HG02588 (cell line): ENCODE measurements around the gene CKAP5.

Source experiments
- ATAC-seq: cut with Tn5 transposase; IDR thresholded peaks from one replicate; pipeline ENCODE4 v1.9.1; 2021; ENCODE audit warnings: mild to moderate bottlenecking, moderate library complexity; ENCODE audit not compliant: unreplicated experiment

Gene CKAP5

DNA sequence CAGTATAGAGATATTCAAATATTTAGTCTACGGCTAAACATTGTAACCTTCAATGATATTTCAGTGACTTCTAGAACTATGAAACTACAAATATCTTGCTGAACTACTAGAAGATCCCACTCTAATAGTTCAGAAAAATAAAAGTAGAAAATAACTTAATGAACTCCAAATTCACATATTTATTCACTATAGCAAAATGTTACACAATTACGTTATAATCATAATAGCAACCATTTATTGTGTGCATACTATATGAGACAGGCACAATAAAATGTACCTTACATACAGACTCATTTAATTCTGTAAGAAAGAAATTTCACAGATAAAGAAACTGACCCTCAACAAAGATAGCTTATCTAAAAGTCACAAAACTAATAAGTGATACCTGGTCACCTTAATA lies 69.2 kb downstream of the CKAP5 start:
- ATAC-seq = no peak

DNA sequence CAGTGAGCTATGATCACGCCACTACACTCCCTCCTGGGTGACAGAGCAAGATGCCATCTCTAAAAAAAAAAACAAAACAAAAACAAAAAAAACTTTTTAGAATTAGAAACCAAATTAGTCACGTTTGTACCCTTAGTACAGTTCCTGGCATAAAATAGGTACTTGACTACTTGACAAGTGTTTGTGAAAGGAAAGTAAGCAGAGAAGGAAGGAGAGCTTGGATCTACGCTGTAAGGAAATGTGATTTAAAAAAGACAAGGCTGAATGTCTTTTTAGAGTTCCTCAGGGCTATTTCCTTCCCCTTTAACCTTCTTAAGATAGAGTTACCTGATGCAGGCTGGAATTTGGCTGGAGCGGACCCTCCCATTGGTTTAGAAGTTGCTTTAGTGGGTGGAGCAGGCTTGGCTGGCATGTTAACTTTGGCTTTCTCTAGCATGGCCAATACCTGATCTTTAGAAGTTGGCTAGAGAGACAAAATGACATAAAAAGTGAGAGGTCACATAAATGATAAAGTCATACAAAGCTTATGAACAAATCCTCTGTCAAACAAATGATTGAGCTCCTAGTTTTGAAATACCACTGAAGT lies 76.4 kb downstream of the CKAP5 start:
- no peak for ATAC-seq

DNA sequence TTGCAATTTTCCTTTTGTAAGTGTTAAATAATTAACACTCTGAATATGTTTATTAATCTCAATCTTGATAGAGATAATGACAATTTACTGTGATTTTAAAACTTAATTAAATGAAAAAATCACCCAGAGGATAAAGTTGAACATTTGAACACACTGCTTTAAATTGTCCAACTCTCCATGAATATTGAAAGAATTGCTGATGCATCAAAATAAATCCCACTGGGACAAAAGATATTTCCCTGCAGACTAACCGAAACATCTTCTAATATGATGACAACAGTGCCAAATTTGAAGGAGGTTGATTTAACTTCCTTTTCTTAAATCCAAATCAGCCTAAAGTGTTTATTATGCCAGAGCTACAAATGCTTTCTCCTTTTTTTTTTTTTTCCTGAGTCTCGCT lies 79.4 kb downstream of the CKAP5 start:
- ATAC-seq = no peak

DNA sequence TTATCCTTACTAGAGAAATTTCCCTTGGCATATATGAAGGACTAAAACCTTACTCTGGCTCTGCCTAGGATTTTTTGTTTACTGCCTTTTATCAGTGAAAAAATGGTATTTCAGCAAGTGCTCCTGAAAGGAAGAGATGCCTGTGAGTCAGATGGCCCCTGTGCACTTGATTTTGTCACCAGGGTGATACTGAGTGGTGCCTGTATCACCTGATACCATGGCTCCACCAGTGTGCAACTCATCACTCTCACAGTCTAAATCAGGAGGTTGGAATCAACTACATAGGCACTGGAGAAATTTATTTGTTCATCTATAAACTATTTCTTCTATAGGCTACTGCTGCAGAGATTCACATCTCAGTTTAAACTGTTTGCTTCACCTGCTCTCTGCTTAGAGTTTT lies 83.8 kb downstream of the CKAP5 start:
- no peak for ATAC-seq

DNA sequence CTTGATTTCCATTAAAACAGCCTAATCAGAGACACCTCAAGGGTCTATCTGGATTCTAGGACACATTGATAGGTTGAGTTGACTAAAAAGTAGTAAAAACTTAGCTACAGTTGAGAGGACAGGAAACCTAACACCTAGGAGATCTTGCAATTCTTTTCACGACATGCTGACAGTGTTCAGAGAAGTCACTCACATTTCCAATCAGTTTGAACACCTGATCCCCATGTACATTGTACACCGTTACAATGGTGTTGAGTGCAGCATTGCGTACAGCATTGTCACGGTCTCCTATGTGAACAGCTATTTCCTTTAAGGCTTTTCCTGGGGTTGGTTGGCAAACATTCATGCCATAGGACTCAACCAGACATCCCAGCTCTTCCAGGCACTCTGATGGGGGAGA lies 84.3 kb downstream of the CKAP5 start:
- ATAC-seq = no peak

DNA sequence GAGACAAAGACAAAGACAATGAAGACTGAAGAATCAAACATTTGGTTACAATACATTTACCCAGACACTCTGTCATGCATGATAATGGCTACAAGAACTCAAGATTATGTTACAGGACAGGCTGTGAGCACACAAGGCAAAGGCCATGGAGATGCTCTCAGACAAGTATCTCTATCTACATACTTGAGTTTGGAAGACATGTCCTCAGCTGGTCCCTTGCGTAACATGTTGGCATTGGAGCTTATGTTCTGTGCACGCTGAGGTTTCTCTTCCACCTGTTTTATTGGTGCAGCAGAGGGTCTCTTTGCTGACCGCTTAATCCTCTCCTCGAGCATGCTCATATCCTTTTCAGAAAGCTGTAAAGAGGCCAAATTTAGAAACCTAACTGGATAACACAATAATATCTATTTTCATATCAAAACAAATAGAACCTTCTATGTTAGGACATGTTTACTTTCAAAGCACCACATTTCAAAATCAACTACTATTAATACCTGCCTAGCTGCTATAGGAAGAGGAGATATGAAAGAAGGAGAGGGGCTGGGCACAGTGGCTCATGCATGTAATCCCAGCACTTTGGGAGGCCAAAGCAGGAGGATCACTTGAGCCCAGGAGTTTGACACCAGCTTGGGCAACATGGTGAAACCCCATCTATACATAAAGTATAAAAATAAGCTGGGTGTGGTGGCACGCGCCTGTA lies 85.5 kb downstream of the CKAP5 start:
- no peak for ATAC-seq

DNA sequence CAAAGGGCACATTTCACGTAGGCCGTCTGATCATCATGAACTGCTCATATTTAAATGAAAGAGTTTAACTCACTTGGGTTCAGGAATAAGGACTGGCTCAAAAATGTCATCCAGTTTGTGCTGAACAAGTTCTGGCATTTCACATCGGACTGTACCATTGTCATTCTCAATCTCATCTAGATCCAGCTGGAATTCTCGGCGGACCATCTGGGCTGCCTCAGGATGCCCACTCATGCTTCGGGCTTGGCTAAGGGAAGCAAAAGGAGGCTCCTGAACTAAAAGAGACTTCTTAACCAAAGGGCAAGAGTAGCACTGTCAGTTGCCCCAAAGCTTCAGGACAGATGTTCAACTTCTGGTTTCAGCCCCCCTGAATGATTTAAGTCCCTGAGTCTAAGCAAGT lies 86.9 kb downstream of the CKAP5 start:
- no peak for ATAC-seq

DNA sequence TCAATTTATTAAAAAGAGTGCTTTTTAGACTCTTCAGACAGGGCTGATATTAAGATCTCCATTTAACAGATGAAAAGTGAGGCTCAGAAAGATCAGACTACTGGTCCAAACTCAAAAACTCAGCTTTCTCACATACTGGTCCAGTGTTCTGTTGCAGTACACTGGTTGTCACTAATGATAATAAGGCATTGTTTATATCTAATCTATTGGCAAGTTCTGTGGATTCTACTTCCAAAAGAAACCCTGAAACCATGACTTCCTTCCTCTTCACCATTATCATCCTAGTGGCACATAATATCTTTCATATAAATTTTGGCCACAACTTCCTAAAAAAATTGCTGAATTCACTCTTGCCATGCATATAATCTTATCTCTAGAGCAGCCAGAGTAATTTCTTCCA lies 90.1 kb downstream of the CKAP5 start:
- ATAC-seq = no peak

DNA sequence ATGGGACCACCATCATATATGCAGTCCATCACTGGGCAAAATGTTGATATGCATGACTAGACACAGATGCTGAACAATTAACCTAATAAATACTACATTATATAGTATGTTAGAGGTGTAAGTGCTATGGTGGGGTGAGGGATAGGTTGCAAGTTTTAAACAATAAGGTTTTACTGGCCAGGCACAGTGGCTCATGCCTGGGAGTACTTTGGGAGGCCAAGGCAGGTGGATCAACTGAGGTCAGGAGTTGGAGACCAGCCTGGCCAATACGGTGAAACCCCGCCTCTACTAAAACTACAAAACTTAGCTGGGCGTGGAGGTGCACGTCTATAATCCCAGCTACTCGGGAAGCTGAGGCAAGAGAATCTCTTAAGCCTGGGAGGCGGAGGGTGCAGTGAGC lies 98.9 kb downstream of the CKAP5 start:
- no peak for ATAC-seq

DNA sequence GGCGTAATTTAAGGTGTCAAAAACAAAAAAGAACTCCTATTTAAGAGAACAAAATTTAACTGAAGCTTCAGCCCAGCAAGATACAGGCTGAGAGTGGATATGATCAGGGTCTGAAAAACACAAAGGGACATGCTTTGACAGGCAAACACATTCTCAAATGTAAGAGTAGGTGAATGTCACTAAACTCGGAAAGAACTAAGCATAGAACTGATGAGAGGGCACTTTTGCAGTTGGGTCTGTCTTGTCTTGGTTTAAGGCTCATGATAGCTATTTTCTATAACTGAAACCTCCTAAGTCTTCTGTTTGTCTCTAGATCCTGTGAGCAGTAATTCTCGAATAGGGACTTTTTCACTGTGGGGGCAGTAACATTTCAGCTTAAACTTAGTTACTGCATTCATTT lies 100.1 kb downstream of the CKAP5 start:
- ATAC-seq = no peak

DNA sequence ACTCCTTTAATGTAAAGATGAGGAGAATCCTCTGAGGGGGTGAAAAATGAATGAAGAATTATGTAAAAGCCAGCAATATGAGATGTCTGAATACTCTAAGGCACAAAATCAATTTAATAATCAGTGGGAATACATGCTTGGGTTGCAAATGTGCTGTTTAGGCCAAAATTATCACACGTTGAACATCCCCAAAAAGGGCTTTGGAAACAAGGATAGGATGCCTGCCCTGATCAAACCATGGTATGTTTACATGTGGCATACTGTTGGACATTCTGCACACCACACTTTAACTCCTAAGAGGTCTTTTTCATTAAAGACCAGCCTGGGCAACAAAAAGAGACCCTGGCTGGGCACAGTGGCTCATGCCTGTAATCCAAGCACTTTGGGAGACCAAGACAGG lies 100.8 kb downstream of the CKAP5 start:
- no peak for ATAC-seq

DNA sequence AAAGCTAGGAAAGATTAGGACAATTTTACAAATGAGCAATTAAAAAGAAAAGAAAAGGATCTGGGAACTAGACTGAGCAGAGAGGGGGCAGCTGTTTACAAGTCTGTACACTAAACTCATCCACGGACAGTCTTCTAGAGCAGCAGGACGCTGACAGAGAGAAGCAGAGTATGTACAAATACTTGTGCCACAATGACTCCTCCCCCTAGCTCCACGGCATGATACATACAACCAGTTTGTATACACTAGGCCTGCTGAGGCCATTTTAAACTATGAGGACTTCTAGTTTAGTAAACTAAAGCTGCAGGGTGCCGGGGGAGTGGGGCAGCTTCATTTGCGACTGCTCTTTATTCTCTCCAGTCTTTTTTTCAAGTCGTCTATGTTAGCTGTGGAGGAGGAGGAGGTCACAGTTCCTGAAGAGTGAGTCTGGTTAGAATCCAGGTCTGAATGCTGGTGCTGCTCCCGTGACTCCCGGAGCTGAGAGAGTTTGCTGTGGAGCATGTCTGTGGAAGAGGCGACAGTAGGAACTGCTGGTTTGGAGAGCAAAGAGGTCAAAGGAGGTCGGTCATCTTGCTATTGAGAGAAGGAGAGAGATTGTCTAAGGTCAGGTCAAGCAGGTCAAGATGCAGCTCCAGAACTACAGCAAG lies 102.3 kb downstream of the CKAP5 start:
- ATAC-seq = no peak

DNA sequence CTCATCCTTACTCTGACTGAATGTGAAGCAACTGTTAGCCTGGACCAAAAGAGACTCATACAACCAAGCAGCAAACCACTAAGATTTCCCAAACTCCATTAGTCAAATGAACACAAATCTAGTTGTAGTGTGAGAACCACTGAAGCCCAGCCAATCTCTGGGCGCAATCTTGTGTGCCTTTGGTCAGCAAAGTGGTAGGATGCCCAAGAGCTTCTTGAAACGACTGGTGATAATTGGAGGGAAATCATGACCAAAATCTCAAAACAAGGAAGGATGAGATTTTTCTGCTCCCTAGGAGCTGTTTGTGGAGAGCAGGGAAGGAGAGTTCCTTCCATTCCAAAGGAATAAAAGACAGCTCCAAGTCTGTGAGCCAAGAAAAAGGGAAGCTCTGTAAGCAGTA lies 103.0 kb downstream of the CKAP5 start:
- ATAC-seq = no peak

DNA sequence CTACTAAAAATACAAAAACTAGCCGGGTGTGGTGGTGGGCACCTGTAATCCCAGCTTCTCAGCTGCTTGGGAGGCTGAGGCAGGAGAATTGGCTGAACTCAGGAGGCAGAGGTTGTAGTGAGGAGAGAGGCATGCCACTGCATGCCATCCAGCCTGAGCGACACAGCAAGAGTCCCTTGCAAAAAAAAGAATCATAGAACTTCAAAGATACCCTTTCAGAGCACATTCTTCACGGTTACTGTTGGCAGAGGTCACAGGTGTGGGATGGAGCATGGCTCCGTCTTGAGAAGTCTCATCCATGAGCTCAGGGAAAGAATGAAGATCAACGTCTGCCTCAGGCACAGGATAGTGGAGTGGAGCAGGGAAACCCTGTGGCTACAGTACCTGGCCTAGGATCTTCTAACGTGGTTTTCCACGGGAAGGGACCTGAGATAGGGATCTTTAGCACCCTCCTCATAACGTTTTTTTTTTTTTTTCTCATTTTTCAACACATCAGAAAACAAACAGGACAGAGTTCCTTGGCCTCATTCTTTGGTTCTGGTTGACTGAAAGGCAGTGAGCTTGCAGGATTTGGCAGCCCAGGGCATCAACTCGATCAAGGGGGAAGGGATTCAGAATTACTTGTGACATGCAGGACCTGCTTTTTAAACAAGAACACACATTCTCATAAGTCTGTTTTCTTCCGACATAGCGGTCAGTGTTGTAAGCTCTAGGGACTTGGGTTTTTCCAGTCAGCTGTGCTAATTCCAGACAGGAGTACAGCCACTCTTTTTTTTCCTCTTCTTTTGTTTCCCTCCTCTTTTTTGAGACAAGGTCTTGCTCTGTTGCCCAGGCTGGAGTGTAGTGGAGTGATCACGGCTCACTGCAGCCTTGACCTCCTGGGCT lies 104.2 kb downstream of the CKAP5 start:
- no peak for ATAC-seq

DNA sequence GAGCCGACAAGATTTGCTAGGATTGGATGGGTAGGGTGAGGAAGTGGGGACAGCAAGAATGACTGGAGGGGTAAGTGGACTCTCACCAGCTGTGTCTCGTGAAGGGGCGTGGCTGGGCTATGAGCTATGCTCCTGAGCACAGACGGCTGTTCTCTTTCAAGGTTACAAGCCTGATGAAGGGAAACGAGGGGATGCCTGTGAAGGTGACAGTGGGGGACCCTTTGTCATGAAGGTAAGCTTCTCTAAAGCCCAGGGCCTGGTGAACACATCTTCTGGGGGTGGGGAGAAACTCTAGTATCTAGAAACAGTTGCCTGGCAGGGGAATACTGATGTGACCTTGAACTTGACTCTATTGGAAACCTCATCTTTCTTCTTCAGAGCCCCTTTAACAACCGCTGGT lies 107.2 kb downstream of the CKAP5 start:
- ATAC-seq = no peak

DNA sequence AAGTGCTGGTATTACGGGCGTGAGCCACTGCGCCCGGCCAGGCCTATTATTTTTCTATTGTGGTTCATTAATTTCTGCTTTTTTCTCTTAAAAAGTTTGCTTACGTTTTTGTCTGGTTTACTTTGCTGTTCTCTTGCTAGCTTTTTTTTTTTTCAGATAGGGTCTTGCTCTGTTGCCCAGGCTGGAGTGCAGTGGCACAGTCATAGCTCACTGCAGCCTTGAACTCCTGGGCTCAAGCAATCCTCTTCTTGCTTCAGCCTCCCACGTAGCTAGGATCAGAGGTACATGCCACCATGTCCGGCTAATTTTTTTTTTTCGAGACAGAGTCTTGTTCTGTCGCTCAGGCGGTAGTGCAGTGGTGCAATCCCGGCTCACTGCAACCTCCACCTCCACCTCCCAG lies 108.4 kb downstream of the CKAP5 start:
- no peak for ATAC-seq

DNA sequence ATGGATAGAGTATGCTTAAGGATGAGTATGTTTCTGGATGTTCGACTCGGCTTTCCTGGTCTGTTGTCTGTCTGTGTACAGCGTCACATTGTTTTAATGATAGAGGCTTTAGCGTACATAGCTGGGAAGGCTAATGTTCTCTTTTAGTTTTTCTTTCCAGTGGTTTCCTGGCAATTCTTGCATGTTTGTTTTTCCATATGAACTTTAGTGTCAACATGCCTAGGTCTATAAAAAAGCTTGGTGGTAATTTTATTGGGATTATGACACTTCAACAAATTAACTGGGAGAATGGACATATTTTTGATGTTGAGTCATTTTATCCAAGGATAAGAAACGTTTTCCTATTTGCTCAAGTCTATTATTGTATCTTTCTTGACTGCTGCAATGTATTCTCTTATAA lies 109.5 kb downstream of the CKAP5 start:
- ATAC-seq = no peak

DNA sequence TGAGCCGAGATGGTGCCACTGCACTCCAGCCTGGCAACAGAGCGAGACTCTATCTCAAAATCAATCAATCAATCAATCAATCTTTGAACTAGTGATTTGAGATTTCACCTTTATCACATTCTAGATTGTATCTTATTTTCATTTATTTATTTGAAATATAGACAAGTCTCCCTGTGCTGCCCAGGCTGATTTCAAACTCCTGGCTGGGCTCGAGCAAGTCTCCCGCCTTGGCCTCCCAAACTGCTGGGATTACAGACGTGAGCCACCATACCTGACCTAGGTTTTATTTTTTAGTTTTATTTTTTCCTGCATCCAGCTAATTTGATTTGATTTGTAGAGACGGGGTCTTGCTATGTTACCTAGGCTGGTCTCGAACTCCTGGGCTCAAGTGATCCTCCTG lies 109.9 kb downstream of the CKAP5 start:
- no peak for ATAC-seq

DNA sequence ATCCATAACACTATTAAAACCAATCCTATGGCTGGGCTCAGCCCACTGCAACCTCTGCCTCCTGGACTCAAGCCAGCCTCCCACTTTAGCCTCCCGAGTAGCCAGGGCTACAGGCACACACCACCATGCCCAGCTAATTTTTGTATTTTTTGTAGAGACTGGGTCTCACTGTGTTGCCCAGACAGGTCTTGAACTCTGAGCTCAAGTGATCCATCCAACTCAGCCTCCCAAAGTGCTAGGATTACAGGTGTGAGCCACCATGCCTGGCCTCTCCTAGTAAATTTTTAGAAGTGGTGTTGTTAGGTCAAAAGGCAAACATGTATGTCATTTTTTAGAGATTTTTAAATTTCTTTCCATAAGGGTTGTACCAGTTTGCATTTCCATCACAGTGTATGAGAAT lies 112.8 kb downstream of the CKAP5 start:
- no peak for ATAC-seq

DNA sequence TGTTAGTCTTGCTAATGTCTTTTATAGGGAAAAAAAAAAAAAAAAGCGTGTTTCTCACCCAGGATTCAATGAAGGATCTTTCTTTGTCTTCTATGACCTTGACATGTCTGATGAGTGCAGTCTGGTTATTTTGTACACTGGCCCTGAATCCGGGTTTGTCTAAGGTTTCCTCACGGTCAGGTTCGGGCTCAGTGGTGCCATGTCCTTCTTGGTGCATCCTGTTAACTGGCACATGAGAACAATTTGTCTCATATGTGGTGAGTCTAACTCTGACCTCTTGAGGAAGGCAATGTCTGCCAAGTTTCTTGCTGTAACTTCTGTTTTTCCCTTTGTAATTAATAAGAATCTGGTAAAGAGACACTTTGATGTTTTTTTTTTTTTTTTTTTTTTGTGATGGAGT lies 114.5 kb downstream of the CKAP5 start:
- ATAC-seq = no peak

DNA sequence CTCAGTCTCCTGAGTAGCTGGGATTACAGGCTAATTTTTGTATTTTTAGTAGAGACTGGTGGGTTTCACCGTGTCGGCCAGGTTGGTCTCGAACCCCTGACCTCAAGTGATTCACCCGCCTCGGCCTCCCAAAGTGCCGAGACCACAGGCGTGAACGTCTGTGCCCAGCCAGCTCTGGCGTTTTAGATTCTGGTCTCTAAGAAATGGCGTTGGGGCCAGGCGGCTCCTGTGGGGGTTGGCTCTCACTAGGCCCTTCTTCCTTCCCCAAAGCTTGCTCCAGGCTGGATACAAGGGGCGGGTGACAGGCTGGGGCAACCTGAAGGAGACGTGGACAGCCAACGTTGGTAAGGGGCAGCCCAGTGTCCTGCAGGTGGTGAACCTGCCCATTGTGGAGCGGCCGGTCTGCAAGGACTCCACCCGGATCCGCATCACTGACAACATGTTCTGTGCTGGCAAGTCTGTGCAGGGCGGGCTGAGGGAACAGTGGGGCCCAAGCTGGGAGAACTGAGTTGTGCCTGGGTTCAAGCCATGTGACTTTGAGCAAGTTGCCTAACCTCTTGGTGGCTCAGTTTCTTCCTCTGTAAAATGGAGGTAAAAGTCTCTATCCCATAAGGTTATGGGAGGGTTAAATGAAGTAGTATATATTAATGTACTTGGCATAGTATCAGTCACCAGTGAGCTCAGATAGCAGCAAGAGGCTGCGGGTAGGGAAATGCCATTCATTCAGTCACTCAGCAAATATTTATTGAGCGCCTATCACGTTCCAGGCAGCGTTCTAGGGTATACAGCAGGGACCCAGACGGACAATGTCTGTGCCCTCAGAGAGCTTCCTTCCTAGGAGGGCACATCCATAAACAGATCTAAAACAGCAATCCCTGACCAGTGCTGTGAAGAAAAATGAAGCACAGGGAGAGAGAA lies 116.7 kb downstream of the CKAP5 start:
- no peak for ATAC-seq
